ENCODE results near the gene KDM6A.
"Not testable (repeated sequence)": the region's sequence is repeated elsewhere in the genome, so short reads cannot be mapped to it uniquely, and the experiment has no call there.

KDM6A gene

GRCh38 chrX:44922980-44923379, 50.0 kb downstream of the KDM6A start:
- no peak for DNase-seq (ENCODE audit: low read depth in 2 of 2)

GRCh38 chrX:44927398-44927797, 54.4 kb downstream of the KDM6A start:
- DNase-seq (ENCODE audit: low read depth in 2 of 2) = no peak

- no peak for DNase-seq (ENCODE audit: low read depth in 2 of 2)
These were observed 58.5 kb downstream of the KDM6A start for GRCh38 chrX:44931441-44931973.

- DNase-seq (ENCODE audit: low read depth in 2 of 2) = no peak
These were observed 62.2 kb downstream of the KDM6A start for GRCh38 chrX:44935172-44935571.

- DNase-seq (ENCODE audit: low read depth in 2 of 2) = no peak
These were observed 62.7 kb downstream of the KDM6A start for GRCh38 chrX:44935640-44936039.

- DNase-seq (ENCODE audit: low read depth in 2 of 2) = no peak
These were observed 64.6 kb downstream of the KDM6A start for GRCh38 chrX:44937606-44938005.

- no peak for DNase-seq (ENCODE audit: low read depth in 2 of 2)
These were observed 65.1 kb downstream of the KDM6A start for GRCh38 chrX:44938111-44938510.

GRCh38 chrX:44940541-44940940, 67.6 kb downstream of the KDM6A start:
- DNase-seq (ENCODE audit: low read depth in 2 of 2) = not testable (repeated sequence)

GRCh38 chrX:44943007-44943406, 70.0 kb downstream of the KDM6A start:
- no peak for DNase-seq (ENCODE audit: low read depth in 2 of 2)

GRCh38 chrX:44944894-44945293, 71.9 kb downstream of the KDM6A start:
- DNase-seq (ENCODE audit: low read depth in 2 of 2) = no peak

GRCh38 chrX:44945736-44946135, 72.7 kb downstream of the KDM6A start:
- DNase-seq (ENCODE audit: low read depth in 2 of 2) = no peak

GRCh38 chrX:44946771-44947170, 73.8 kb downstream of the KDM6A start:
- no peak for DNase-seq (ENCODE audit: low read depth in 2 of 2)

- DNase-seq (ENCODE audit: low read depth in 2 of 2) = no peak
These were observed 75.0 kb downstream of the KDM6A start for GRCh38 chrX:44947995-44948394.

GRCh38 chrX:44948406-44948805, 75.4 kb downstream of the KDM6A start:
- DNase-seq (ENCODE audit: low read depth in 2 of 2) = no peak

- no peak for DNase-seq (ENCODE audit: low read depth in 2 of 2)
These were observed 76.1 kb downstream of the KDM6A start for GRCh38 chrX:44949125-44949524.

GRCh38 chrX:44950471-44951366, 77.7 kb downstream of the KDM6A start:
- not testable (repeated sequence) for DNase-seq (ENCODE audit: low read depth in 2 of 2)

GRCh38 chrX:44951572-44952067, 78.6 kb downstream of the KDM6A start:
- no peak for DNase-seq (ENCODE audit: low read depth in 2 of 2)

GRCh38 chrX:44952329-44953027, 79.5 kb downstream of the KDM6A start:
- DNase-seq (ENCODE audit: low read depth in 2 of 2) = no peak

GRCh38 chrX:44953734-44954502, 80.9 kb downstream of the KDM6A start:
- DNase-seq (ENCODE audit: low read depth in 2 of 2) = peak in 1 of 2 experiments; percentile 1

- DNase-seq (ENCODE audit: low read depth in 2 of 2) = no peak
These were observed 81.6 kb downstream of the KDM6A start for GRCh38 chrX:44954562-44954961.

- no peak for DNase-seq (ENCODE audit: low read depth in 2 of 2)
These were observed 84.9 kb downstream of the KDM6A start for GRCh38 chrX:44957848-44958247.

GRCh38 chrX:44958480-44958879, 85.5 kb downstream of the KDM6A start:
- DNase-seq (ENCODE audit: low read depth in 2 of 2) = no peak
